OCI-LY1 (cell line): ENCODE measurements around the gene ANTXR1.
"Not testable (repeated sequence)": the region's sequence is repeated elsewhere in the genome, so short reads cannot be mapped to it uniquely, and the experiment has no call there.

Experiments used
- H2AFZ ChIP-seq: fragments of 200-600 bp; sonication (generic), shearing (Covaris generic); 2 replicates; pipeline ENCODE4 v1.6.0; 2014; ENCODE audit warnings: antibody characterized with exemption, mild to moderate bottlenecking, low read length
- H3F3A ChIP-seq: fragments of 200-600 bp; sonication (generic), shearing (Covaris generic); 2 replicates; pipeline ENCODE4 v1.6.0; 2014; ENCODE audit warnings: mild to moderate bottlenecking, antibody characterized with exemption, low read length, moderate library complexity; ENCODE audit not compliant: insufficient read depth
- H3K27ac ChIP-seq: fragments of 200-600 bp; sonication (generic); 2 replicates; pipeline ENCODE4 v1.5.1; 2014; ENCODE audit warnings: low read length, mixed run types, mild to moderate bottlenecking, low read depth; ENCODE audit not compliant: poor library complexity, severe bottlenecking
- H3K27me3 ChIP-seq: fragments of 200-600 bp; sonication (generic); 2 replicates; pipeline ENCODE4 v1.6.0; 2014; ENCODE audit warnings: antibody characterized with exemption, mild to moderate bottlenecking, low read length, moderate library complexity; ENCODE audit not compliant: insufficient read depth
- H3K36me3 ChIP-seq: fragments of 200-600 bp; sonication (generic); 2 replicates; pipeline ENCODE4 v1.6.1; 2014; ENCODE audit warnings: mild to moderate bottlenecking, antibody characterized with exemption, low read length, moderate library complexity, mixed read lengths; ENCODE audit not compliant: insufficient read depth
- H3K4me1 ChIP-seq: fragments of 200-600 bp; sonication (generic); 2 replicates; pipeline ENCODE4 v1.5.1; 2014; ENCODE audit warnings: mild to moderate bottlenecking, low read length, moderate library complexity; ENCODE audit not compliant: insufficient read depth, severe bottlenecking
- H3K4me2 ChIP-seq: fragments of 200-600 bp; sonication (generic), shearing (Covaris generic); 2 replicates; pipeline ENCODE4 v1.6.1; 2014; ENCODE audit warnings: low read length
- H3K4me3 ChIP-seq: fragments of 200-600 bp; sonication (generic); 2 replicates; pipeline ENCODE4 v1.5.1; 2014; ENCODE audit warnings: low read length, low read depth, mild to moderate bottlenecking, mixed read lengths; ENCODE audit not compliant: poor library complexity, severe bottlenecking
- H3K79me2 ChIP-seq: fragments of 200-600 bp; shearing (Covaris generic); 2 replicates; pipeline ENCODE4 v1.6.1; 2016; ENCODE audit warnings: mixed run types, low read length, mixed read lengths; ENCODE audit not compliant: insufficient read depth
- H3K9ac ChIP-seq: fragments of 200-600 bp; sonication (generic), shearing (Covaris generic); 2 replicates; pipeline ENCODE4 v1.6.1; 2014; ENCODE audit warnings: mild to moderate bottlenecking, low read length, mixed read lengths
- H3K9me2 ChIP-seq: fragments of 200-600 bp; sonication (generic), shearing (Covaris generic); 2 replicates; pipeline ENCODE4 v1.6.1; 2014; ENCODE audit warnings: low read depth, mild to moderate bottlenecking, low read length, mixed read lengths
- H3K9me3 ChIP-seq: fragments of 200-600 bp; shearing (Covaris generic); 2 replicates; pipeline ENCODE4 v1.6.1; 2014; ENCODE audit warnings: low read length, mixed read lengths
- H4K20me1 ChIP-seq: fragments of 200-600 bp; sonication (generic), shearing (Covaris generic); 2 replicates; pipeline ENCODE4 v1.6.0; 2016; ENCODE audit warnings: mild to moderate bottlenecking, low read length; ENCODE audit not compliant: insufficient read depth
- EZH2 ChIP-seq: fragments of 200-600 bp; sonication (generic), shearing (Covaris generic); IDR thresholded peaks from 2 replicates; pipeline ENCODE4 v1.8.0; 2017; ENCODE audit warnings: borderline replicate concordance, mixed run types, mild to moderate bottlenecking, antibody characterized with exemption, low read length, moderate library complexity, mixed read lengths
- TF ChIP-seq, protein P1 (sequence below): fragments of 200-600 bp; sonication (generic), shearing (Covaris generic); IDR thresholded peaks from 2 replicates; pipeline ENCODE4 v1.5.1; 2017; ENCODE audit warnings: mild to moderate bottlenecking, antibody characterized with exemption, low read length, moderate library complexity, mixed read lengths

The ANTXR1 gene

GRCh38 chr2:69253611-69254301, 240.8 kb downstream of the ANTXR1 start:
- Histone ChIP-seq H3K27ac (no peak overlapping the region), H4K20me1 (no peaks in the 10 kb centered on the region), H3K27me3 (no peaks in the 10 kb centered on the region), H3K4me2 (no peak overlapping the region), H3K36me3 (no peaks in the 10 kb centered on the region), H3F3A (no peaks in the 10 kb centered on the region), H3K9me3 (no peaks in the 10 kb centered on the region), H3K79me2 (no peaks in the 10 kb centered on the region), H3K4me3 (no peak overlapping the region), H2AFZ (no peak overlapping the region), H3K4me1 (no peaks in the 10 kb centered on the region), H3K9me2 (no peaks in the 10 kb centered on the region), H3K9ac (no peak overlapping the region)
- TF ChIP-seq, protein P1, sequence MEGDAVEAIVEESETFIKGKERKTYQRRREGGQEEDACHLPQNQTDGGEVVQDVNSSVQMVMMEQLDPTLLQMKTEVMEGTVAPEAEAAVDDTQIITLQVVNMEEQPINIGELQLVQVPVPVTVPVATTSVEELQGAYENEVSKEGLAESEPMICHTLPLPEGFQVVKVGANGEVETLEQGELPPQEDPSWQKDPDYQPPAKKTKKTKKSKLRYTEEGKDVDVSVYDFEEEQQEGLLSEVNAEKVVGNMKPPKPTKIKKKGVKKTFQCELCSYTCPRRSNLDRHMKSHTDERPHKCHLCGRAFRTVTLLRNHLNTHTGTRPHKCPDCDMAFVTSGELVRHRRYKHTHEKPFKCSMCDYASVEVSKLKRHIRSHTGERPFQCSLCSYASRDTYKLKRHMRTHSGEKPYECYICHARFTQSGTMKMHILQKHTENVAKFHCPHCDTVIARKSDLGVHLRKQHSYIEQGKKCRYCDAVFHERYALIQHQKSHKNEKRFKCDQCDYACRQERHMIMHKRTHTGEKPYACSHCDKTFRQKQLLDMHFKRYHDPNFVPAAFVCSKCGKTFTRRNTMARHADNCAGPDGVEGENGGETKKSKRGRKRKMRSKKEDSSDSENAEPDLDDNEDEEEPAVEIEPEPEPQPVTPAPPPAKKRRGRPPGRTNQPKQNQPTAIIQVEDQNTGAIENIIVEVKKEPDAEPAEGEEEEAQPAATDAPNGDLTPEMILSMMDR: no peak
- no peak for TF ChIP-seq EZH2

DNA sequence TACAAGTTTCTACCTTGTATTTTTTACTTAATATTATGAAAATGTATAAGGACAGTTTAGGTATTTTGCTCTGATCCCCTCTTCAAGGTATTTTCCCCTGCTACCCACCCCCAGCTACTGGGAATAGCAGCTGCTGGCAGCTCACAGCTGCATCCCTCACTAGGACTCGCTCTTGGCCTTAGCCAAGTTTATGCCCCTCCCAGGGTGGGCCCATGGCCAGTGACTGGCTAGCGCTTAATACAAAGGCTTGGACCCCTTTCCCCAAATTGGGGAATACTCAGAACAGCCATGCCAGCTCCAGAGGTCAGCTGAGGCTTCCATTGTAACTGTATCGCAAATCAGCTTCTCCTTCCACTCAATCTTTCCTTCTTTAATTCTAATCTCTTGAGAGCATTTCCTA, 242.8 kb downstream of the ANTXR1 start:
- H4K20me1 ChIP-seq: no peaks in the 10 kb centered on the region
- H2AFZ ChIP-seq: no peak overlapping the region
- H3K79me2 ChIP-seq: no peaks in the 10 kb centered on the region
- no peaks in the 10 kb centered on the region for H3K27me3 ChIP-seq
- H3K4me2 ChIP-seq: no peak overlapping the region
- TF ChIP-seq, protein P1: no peak
- H3K9me3 ChIP-seq: no peaks in the 10 kb centered on the region
- no peaks in the 10 kb centered on the region for H3K36me3 ChIP-seq
- H3K27ac ChIP-seq: no peak overlapping the region
- H3K4me1 ChIP-seq: no peaks in the 10 kb centered on the region
- H3K9me2 ChIP-seq: no peaks in the 10 kb centered on the region
- H3F3A ChIP-seq: no peaks in the 10 kb centered on the region
- no peak overlapping the region for H3K4me3 ChIP-seq
- H3K9ac ChIP-seq: no peak overlapping the region

DNA sequence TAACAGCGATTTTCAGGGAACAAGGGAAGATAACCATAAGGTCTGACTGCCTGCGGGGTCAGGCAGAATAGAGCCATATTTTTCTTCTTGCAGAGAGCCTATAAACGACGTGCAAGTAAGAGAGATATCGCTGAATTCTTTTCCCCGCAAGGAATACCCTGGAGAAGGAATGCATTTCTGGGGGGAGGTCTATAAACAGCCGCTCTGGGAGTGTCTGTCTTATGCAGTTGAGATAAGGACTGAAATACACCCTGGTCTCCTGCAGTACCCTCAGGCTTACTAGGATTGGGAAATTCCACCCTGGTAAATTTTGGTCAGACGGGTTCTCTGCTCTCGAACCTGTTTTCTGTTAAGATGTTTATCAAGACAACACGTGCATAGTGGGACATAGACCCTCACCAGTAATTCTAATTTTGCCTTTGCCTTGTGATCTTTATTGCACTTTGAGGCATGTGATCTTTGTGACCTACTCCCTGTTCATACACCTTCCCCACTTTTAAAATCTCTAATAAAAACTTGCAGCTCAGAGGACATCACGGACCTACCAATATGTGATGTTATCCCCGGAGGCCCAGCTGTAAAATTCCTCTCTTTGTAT, 247.1 kb downstream of the ANTXR1 start:
- not testable (repeated sequence) for H3K9ac ChIP-seq, H3F3A ChIP-seq, H4K20me1 ChIP-seq, H3K79me2 ChIP-seq, H3K27me3 ChIP-seq, H3K4me1 ChIP-seq, H3K4me3 ChIP-seq, H3K9me2 ChIP-seq, H3K27ac ChIP-seq, H3K36me3 ChIP-seq, H2AFZ ChIP-seq, H3K9me3 ChIP-seq, H3K4me2 ChIP-seq

- no peaks in the 10 kb centered on the region for H3K79me2 ChIP-seq
- TF ChIP-seq, protein P1: no peak
- no peak for TF ChIP-seq EZH2
- no peaks in the 10 kb centered on the region for H3K4me1 ChIP-seq
- H3K4me2 ChIP-seq: no peak overlapping the region
- H3K36me3 ChIP-seq: no peaks in the 10 kb centered on the region
- no peaks in the 10 kb centered on the region for H3F3A ChIP-seq
- H3K27ac ChIP-seq: no peak overlapping the region
- no peak overlapping the region for H3K4me3 ChIP-seq
- H2AFZ ChIP-seq: no peak overlapping the region
- H4K20me1 ChIP-seq: no peaks in the 10 kb centered on the region
- H3K9me3 ChIP-seq: no peaks in the 10 kb centered on the region
- no peaks in the 10 kb centered on the region for H3K27me3 ChIP-seq
- H3K9me2 ChIP-seq: no peaks in the 10 kb centered on the region
- no peak overlapping the region for H3K9ac ChIP-seq
These were observed 247.7 kb downstream of the ANTXR1 start for GRCh38 chr2:69260666-69261065.
